CD1c-positive myeloid dendritic cell (primary cell): ENCODE data around the gene RECK.
A peak's percentile ranks its signal among the peaks of the same experiment; 100 is the strongest.

Source experiments
- DNase-seq: peaks from one replicate; pipeline ENCODE4 v3.0.0-alpha.2; 2016; ENCODE audit errors: extremely low spot score

The RECK gene

DNA sequence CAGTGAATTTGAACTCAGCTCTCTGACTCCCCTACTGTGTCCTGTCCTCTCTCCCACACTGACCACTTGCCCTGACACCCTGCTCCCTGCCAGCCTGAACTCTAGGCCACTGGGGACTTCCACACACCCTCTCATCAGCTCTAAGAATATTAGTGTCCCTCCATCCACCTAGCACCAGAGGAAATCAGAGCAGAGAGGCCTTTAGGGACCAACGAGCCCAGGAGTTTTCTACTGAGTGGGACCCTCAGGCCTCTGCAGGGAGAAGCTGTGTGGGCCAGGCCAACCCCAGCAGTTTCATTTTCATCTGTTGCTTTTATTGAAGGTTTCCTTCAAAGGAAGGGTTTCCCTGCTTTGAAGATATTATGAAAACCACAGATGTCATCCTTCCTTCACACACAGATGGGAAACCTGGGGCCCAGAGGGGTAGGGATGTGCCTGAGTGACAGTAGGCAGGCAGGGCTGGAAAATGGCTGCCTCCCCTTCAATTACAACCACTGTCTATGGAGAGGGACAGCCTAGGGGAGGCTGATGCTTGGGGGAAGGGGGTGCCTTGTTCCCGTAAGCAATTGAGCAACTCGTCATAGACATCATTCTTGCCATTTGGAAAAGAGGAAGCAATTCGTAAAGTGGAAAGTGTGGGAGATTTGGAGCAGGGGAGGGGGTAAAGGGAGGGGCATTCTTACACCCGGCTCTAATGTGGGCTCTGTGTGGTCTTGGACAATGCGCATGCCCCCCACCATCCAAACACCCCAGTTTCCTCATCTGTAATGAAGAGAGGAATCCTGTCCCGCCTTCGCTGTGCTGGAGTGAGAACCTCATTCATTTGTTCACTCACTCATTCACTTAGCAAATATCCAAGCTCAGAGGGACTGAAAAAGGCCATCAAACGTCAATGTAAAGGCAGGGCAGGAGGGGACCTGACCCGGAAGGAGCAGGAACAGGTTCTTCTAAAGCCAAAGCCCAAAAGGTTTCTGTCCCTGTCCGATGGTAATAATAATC, 103.7 kb downstream of the RECK start:
- DNase-seq: peak; percentile 93

GRCh38 chr9:36141288-36141687, 104.6 kb downstream of the RECK start:
- DNase-seq: no peak

DNA sequence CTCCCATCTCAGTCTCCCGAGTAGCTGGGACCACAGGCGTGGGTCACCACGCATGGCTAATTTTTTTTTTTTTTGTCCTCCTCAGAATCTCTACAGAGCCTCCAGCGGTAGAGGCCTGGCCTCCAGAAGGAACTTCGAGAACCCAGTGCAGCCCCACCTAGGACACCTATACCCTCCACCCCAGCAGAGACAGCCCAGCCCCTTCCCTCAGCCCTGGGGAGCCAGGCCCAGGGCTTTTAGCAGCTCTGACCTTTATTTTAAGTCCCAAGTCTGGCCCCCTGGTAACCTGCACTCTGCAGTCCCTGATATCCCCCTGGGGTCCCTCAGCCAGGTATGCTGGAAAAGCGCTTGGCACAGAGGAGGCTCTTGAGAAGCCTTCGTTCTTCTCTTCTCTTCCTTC, 105.0 kb downstream of the RECK start:
- no peak for DNase-seq

DNA sequence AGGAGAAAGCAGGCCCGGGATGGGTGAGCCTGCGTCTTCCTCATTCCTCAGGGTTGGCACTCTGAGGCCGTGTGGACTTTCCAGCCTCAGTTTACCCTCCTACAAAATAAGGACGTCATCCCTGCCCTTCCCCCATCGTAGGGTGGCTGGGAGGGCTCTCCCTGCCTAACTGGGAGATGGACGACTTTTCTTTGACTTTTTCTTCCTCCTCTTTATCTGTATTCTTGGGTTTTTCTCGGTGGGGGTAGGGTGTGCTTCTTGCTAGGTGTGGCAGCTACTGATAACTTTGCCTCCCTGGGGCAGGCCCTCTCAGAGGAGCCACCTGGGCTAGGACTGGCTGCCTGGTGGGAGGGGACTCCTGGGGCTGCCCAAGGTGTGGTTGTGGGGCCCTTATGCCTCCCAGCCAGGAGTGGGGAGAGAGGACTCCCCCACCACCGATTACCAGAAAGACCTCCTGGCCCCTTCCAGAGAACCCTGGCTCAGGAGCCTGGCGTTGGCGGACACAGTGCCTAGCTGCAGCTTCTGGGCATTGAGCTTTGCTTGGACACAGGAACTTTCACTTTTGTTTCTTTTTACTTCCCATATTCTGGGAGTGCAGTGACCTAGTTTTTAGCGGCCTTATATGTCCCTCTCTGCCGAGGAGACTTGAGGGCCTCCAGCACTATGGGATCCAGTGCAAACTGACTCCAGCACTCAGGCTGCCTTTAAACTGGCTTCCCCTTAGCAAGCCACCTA, 106.0 kb downstream of the RECK start:
- DNase-seq: peak; percentile 83

GRCh38 chr9:36143245-36143641, 106.5 kb downstream of the RECK start:
- DNase-seq: no peak

DNA sequence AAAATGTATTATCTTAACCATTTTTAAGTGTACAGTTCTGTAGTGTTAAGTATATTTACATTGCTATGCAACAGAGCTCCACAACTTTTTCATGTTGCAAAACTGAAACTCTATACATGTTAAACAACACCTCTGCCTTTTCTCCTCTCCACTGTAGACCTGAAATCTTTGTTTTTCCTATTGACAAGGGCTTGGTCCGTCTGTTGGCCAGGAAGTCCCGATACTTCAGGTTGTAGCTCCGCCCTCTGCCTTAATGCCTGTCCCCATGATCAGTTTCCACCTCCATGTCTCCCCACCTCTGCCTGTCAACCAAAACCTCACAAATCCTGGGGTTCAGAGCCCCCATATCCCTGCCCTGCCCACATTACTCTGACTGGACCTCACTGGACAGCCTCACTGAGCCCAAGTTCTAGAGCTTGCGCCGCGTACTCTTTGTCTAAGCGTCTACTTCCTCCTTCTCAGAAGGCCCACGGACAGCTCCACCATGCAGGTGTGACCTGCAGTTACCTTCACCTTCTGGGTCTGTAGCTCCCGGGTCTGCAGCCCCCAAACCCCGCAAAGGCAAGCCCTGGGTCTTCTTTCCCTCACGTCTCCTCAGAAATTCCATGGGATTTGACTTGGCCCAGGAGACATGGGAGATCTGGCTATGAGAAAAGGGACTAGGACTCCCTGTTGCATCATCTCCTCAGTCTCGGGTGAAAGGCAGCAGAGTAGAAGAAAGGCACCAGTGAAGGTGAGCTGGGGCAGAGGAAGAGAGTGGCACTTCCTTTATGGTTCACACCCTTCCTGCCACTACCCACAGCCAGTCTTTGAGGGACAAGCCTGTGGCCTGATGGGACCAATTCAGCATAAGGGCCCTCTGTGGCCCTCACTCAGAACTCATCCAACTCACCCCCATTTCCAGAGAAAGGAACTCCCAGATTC, 107.9 kb downstream of the RECK start:
- no peak for DNase-seq

DNA sequence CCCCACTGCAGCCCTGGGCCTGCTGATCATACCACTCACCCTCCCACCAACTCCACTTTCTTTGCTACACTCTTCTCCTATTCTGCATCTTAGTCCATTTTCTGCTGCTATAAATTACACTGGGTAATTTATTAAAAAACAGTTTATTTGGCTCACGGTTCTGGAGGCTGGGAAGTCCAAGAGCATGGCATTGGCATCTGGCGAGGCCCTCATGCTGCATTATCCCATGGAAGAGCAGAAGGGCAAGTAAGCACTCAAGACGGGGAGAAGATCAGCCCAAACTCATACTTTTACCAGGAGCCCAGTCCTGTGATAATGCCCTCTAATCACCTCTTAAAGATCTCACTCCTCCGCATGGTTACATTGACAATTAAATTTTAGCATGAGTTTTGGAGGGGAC, 109.3 kb downstream of the RECK start:
- DNase-seq: no peak

DNA sequence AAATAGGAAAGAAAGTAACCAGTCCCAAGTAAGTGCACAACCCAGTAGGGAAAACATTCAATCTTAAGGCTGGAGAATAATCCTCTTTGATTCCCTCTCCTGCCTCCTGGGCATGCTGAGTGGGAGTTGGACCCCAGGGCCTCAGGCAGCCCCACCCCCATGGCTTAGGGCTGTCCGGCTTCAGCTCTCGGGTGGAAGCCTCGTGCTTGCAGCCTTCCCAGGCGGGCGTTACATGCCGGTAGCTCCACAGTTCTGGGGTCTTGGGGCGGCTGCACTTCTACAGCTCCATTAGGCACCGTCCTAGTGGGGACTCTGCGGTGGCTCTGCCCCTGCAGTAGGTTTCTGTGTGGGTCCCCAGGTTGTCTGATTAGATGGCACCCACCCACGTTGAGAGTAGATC, 109.9 kb downstream of the RECK start:
- DNase-seq: no peak

DNA sequence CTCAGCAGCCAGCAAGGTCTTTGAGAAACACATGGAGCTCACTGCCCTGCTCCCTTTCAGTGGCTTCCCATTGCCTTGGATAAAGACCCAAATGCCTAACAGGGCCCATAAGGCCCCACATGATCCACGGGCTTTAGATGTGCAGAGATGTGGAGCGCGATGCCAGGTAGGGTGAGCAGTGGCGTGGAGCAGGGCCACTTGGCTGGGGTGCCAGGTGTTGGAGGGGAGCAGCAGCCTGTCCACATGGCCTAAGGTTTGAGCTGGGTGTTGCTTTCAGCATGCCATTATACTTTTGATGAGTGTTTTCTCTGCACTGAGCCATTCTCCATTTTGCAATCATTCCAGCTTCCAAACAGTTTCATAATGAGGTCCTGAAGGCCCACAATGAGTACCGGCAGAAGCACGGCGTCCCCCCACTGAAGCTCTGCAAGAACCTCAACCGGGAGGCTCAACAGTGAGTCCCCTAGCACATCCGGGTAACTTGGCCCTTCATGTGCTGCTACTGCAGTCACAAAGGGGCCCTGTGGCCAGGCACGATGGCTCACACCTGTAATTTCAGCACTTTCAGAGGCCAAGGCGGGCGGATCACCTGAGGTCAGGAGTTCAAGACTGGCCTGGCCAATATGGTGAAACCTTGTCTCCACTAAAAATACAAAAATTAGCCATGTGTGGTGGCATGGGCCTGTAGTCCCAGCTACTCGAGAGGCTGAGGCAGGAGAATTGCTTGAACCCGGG, 110.9 kb downstream of the RECK start:
- DNase-seq: no peak

DNA sequence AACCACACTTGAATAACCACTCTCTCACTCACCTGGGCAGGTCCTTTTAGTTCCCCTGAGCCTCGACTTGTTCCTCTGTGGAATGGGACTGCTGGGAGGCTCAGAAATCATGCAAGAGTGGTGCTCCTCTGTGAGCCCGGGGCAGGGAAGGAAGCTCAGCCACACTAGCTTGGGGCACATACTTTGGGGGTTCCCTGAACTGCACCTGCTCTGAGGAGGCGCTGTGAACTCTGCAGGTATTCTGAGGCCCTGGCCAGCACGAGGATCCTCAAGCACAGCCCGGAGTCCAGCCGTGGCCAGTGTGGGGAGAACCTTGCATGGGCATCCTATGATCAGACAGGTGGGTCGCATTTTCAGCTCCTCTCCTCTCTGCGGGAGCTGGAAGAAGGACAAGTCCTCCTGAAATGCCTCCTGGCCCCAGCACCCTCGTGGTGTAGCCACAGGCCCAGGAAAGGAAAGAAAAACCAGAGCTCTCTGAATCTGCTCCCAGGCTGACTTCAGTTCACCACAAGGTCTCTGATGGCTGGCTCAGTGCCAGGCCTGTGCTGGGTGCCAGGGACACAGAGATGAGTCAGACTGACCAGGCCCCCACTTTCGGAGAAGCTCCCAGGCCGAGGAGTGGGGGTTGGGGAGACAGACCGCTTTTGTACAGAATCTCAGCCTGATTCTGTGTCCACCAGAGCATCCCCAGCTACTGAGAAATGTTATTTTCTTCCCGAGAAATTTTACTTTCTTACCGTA, 111.8 kb downstream of the RECK start:
- DNase-seq: peak; percentile 88

DNA sequence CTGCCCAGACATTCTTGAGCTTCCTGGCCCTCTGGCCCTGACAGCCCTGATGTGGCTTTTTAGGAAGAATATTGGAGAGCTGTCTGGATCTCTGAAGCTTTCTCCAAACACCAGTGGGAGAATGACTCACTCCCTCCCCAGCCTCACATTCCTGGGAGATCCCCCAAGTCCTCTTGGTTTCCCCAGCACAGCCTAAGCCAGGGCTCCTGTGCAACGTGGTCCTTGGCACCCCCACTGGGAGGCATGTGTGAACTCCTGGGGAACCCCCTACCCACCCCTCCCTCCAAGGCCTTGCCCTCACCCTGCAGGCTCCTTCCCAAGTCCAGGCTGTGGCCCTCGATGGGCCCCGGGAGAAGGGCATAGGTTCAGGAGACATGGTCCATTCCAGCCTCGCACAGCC, 112.5 kb downstream of the RECK start:
- no peak for DNase-seq

- DNase-seq: peak; percentile 71
Observed at GRCh38 chr9:36150574-36151315, 114.0 kb downstream of the RECK start.

DNA sequence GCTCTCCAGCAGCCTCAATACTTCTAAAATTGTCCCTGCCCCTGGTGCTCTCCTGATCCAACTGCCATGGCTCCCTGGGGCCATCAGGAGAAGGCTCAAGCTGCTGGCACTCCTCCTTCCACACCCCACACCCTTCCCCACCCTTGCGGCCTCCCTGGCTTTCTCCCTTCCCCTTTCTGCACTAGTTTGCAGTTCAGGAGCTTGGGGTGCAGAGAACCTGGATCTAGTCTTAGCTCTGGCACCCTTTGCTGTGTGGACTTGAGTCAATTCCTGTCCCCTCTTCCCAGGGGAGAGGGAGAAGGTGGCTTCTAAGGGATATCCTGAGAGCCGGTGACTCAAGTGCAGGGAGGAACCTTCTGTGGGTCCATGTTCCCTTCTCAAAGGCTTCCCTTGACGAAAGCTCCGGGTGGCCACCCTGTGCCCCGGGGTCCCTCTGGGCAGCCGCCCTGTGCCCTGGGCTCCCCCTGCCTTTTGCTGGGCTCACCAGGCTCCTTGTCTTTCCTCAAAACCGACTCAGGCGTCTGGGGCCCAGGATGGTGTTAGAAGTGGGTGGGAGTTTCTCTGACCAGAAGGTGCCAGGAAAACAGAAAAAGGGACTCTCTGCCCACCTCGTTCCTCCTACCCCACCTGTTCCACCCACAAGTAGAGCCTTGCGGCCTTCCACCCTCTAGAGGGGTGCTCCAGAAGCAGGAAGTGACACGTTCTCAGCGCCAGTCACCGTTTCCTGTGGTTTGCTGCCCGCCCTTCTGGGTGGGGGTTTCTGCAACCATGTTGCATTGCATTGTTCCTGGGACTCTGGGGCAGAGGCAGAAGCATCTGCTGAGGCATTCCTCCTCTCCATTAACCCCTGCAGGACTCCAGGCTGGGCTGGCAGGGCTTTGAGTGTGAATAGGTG, 114.8 kb downstream of the RECK start:
- peak; percentile 94 for DNase-seq

- peak; percentile 71 for DNase-seq
Observed at GRCh38 chr9:36152741-36153438, 116.2 kb downstream of the RECK start.

- DNase-seq: peak; percentile 68
Observed at GRCh38 chr9:36153746-36154145, 117.0 kb downstream of the RECK start.

GRCh38 chr9:36154331-36154952, 117.7 kb downstream of the RECK start:
- DNase-seq: peak; percentile 97

DNA sequence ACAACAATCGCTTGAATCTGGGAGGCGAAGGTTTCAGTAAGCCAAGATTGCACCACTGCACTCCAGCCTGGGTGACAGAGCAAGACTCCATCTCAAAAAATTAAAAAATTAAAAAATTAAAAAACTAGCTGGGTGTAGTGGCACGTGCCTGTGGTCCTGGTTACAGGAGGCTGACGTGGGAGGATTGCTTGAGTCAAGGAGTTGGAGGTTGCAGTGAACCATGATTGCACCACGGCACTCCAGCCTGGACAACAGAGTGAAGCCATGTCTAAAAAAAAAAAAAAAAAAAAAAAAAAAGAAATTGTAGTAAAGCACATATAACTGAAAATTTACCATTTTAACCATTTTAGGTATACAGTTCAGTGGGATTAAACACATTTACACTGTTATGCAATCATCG, 119.4 kb downstream of the RECK start:
- no peak for DNase-seq

GRCh38 chr9:36158122-36158521, 121.4 kb downstream of the RECK start:
- DNase-seq: peak; percentile 84
